HG03558 (cell line): ENCODE measurements around the gene MTAP.
"Not testable (repeated sequence)": the region's sequence is repeated elsewhere in the genome, so short reads cannot be mapped to it uniquely, and the experiment has no call there.

Source experiments
- ATAC-seq: cut with Tn5 transposase; IDR thresholded peaks from one replicate; pipeline ENCODE4 v1.9.1; 2021; ENCODE audit warnings: moderate number of reproducible peaks; ENCODE audit not compliant: unreplicated experiment; ENCODE audit errors: extremely low read depth

MTAP gene

GRCh38 chr9:21904371-21904770 is 101.9 kb downstream of the MTAP start:
- ATAC-seq: no peak

DNA sequence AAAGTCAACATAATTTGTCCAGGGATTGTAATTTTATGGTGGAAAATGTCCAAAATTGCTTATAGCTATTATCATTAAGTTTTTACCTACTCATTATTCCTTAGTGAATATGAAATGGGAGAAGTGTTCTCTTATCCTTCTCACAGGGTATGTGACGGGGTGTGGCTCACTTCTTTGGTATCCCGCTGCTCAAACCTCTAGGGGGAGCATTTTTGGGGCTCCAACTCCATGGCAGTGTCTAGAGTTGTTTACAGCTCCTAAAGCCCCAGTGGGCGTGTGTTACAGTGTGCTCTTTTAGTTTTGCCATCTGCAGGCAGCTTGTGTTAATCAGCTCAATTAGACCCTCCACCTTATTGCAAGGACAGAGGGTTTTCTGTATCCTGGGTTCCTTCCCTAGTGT is 102.3 kb downstream of the MTAP start:
- no peak for ATAC-seq

DNA sequence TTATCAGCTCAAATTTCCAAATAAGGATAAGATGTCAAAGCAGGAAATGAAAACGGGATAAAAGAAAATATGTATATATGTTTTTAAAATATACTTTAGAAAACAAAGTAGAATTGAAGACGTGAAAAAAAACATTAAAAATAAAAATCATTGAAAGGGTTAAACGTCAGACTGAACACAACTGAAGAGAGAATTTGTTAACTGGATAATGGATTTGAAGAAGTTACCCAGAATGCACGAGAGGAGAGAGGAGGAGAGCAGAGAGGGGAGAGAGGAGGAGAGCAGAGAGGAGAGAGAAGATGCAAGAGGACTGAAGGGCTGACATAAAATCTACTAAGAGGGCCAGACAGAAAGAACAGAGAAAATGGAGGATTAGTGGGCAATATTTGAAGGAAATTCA is 103.8 kb downstream of the MTAP start:
- ATAC-seq: no peak

- ATAC-seq: no peak
Measured at GRCh38 chr9:21906881-21907280, 104.4 kb downstream of the MTAP start.

DNA sequence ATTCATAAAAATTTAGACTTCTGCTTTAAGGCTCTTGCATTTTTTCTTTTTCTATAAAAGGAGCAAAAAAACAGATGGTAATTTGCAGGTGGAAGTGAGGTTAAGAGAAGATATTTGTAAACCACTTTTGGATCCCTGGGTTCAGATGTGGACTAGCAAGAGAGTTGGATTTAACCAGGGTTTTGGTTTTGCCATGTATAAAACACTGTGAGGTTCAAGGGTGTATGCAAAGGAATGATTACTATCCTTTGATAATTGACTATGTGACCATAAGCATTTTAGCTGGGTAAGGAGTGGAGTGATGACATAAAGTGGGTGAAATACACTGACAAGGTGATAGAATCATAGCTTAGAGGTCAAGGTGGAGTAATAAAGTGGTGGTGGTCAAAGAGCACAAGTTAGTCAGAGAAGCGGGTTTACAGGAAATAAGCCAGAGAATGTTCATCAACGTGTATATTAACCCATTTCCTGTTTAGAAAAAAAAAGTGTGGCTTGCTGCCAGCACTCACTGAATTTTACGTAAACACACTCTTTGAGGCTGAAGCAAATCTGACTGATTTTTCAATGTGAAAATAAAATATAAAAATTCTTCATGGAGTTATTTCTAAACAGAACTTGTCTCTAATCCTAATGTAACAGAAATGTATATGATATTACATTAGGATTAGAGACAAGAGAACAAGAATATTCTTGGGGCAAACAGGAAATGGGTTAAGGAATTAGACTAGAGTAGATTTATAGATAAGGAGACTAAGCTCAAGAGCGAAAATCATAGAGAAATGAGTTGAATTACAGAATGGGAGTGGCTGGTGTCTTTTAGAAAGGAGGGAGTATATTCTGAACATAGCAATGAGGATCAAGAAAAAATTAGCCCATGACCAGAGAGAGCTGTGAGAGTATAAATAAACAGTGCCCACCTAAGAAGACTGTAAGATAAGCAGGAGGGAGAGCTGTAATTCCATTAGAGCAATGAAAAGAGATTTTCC is 117.2 kb downstream of the MTAP start:
- peak; percentile 71 for ATAC-seq

DNA sequence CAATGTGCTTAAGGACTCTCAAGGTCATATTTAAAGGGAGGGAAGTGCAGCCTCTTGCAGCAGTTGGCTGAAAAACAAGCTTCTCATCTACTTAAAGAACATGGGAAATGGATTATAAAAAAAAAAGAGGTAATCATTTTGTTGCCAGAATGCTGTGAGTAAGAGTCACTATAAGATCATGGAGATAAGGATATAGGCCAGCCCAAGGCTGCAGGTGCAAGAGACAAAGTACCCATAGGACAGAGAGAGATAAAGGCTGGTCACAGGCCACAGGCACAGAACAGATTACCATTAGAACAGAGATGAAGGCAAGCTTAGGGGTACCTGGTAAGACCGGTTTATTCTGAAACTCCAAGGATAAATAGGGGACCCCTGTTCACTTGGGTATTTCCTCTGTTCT is 121.3 kb downstream of the MTAP start:
- no peak for ATAC-seq

GRCh38 chr9:21927752-21928151 is 125.3 kb downstream of the MTAP start:
- ATAC-seq: no peak

- ATAC-seq: no peak
Measured at GRCh38 chr9:21931428-21931827, 129.0 kb downstream of the MTAP start.

- no peak for ATAC-seq
Measured at GRCh38 chr9:21933281-21933680, 130.8 kb downstream of the MTAP start.

DNA sequence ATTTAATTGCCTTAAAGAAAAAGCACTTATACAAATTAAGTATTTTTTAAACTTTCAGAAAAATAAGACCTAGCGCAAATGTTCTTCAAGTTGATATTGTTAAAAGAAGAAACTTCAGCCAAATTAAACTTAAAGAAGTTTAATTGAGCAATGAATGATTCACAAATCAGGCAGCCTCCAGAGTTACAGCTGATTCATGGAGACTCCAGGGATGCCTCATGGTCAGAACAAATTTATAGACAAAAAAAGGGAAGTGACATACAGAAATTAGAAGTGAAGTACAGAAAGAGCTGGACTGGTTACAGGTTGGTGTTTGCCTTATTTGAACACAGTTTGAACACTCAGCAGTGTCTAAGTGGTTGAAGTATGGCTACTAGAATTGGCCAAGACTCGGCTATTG is 131.4 kb downstream of the MTAP start:
- no peak for ATAC-seq

GRCh38 chr9:21935631-21936030 is 133.2 kb downstream of the MTAP start:
- ATAC-seq: no peak

- ATAC-seq: no peak
Measured at GRCh38 chr9:21936161-21936560, 133.7 kb downstream of the MTAP start.

DNA sequence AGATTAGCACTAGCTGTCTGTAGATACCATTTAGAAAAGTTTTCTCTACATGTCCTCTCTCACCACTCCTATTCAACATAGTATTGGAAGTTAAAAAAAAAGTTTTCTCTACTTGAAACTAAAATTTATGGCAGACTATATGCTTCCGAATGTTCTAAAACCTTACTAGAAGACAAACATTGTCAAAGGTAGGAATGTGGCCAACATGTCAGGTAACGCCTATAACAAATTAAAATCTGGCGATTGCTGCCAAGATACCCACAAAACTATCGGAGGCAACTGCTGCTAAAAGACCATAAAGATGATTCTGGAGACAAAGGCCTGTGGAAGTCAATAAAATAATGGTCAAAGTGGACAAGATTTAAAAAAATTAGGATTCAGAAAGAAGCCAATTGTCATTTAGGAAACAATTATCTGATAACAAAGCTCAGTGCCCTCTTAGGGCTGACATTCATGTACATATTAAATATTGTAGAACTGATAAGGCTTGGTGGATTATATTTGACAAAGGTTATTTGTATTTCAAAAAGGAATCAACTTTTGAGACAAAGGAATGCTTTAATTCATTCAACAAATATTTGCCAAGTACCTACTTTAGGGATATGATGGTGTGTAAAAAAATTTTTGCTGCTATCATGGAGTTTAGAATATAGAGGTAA is 139.0 kb downstream of the MTAP start:
- ATAC-seq: no peak

- no peak for ATAC-seq
Measured at GRCh38 chr9:21943464-21943863, 141.0 kb downstream of the MTAP start.

- no peak for ATAC-seq
Measured at GRCh38 chr9:21945606-21946005, 143.2 kb downstream of the MTAP start.

DNA sequence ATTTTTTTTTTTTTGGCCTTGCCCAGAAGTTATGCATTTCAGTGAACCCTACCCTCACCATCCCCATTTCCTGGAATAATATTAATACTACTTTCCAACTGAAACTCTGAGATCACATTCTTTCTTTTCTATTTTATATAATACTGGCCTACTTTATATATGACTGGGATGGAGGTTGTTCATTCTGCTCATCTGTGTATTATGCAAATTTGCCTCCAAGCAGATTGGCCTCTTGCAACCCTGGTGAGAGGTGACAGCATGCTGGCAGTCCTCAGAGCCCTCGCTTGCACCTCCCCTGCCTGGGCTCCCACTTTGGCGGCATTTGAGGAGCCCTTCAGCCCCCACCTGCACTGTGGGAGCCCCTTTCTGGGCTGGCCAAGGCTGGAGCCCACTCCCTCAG is 156.4 kb downstream of the MTAP start:
- no peak for ATAC-seq

DNA sequence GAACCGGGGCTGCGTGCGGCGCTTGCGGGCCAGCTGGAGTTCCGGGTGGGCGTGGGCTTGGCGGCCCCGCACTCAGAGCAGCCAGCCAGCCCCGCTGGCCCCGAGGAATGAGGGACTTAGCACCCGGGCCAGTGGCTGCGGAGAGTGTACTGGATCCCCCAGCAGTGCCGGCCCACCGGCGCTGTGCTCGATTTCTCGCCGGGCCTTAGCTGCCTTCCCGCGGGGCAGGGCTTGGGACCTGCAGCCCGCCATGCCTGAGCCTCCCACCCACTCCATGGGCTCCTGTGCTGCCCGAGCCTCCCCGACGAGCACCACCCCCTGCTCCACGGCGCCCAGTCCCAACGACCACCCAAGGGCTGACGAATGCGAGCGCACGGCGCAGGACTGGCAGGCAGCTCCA is 156.8 kb downstream of the MTAP start:
- not testable (repeated sequence) for ATAC-seq

- no peak for ATAC-seq
Measured at GRCh38 chr9:21961569-21961968, 159.1 kb downstream of the MTAP start.

GRCh38 chr9:21964925-21965385 is 162.5 kb downstream of the MTAP start:
- peak; percentile 51 for ATAC-seq

DNA sequence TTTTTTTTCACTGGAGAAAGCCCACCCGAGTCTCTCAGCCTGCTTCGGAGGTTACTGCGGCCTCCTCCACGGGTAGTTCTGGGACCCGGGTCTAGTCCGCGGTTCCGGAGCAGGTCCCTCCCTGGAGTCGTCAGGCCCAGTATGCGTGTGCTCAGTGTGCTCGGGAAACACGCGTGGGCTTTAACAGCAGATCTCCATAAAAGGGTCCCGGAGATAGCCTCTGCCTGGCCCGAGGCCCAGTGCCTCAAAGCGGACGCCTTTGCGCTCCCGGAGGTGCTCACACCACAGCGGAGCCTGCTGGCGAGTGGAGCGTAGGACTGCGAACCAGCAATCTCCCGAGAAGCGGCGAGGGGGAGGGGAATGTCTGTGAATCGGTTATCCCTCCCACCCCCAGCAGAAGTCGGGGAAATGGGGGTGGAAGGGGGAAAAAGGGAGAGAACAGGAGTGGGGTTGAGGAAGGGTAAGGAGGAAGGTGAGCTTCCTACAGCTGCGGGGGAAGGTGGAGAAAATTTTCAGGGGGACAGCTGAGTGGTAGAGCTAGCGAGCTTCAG is 163.0 kb downstream of the MTAP start:
- peak; percentile 63 for ATAC-seq
